A204.1 (cell line): ENCODE measurements around the gene SOX9.
"Not testable (repeated sequence)": the region's sequence is repeated elsewhere in the genome, so short reads cannot be mapped to it uniquely, and the experiment has no call there.

ENCODE experiments used
- FAIRE-seq: peaks from 2 replicates; lab custom pipeline; 2012; peaks lifted over from hg19 to GRCh38; lab: Jason Lieb, UNC

SOX9 gene

GRCh38 chr17:72126575-72127486 is 6.0 kb downstream of the SOX9 start:
- FAIRE-seq: peak; percentile 59

GRCh38 chr17:72128039-72128438 is 7.2 kb downstream of the SOX9 start:
- FAIRE-seq: no peak

- no peak for FAIRE-seq
These were observed 14.0 kb downstream of the SOX9 start for GRCh38 chr17:72134608-72135394.

- no peak for FAIRE-seq
These were observed 14.9 kb downstream of the SOX9 start for GRCh38 chr17:72135546-72136325.

GRCh38 chr17:72136692-72137091 is 15.9 kb downstream of the SOX9 start:
- FAIRE-seq: no peak

GRCh38 chr17:72137161-72137560 is 16.3 kb downstream of the SOX9 start:
- FAIRE-seq: no peak

GRCh38 chr17:72139212-72139611 is 18.4 kb downstream of the SOX9 start:
- FAIRE-seq: no peak

- FAIRE-seq: no peak
These were observed 20.5 kb downstream of the SOX9 start for GRCh38 chr17:72141336-72141735.

- not testable (repeated sequence) for FAIRE-seq
These were observed 21.3 kb downstream of the SOX9 start for GRCh38 chr17:72142097-72142496.

GRCh38 chr17:72142614-72143013 is 21.8 kb downstream of the SOX9 start:
- FAIRE-seq: no peak

- no peak for FAIRE-seq
These were observed 22.4 kb downstream of the SOX9 start for GRCh38 chr17:72143245-72143644.

- FAIRE-seq: no peak
These were observed 23.3 kb downstream of the SOX9 start for GRCh38 chr17:72144101-72144500.

- FAIRE-seq: no peak
These were observed 24.7 kb downstream of the SOX9 start for GRCh38 chr17:72145562-72145961.

- FAIRE-seq: no peak
These were observed 25.1 kb downstream of the SOX9 start for GRCh38 chr17:72145962-72146361.

- no peak for FAIRE-seq
These were observed 25.6 kb downstream of the SOX9 start for GRCh38 chr17:72146371-72146770.

GRCh38 chr17:72150632-72151460 is 30.0 kb downstream of the SOX9 start:
- FAIRE-seq: no peak

GRCh38 chr17:72151565-72152386 is 31.0 kb downstream of the SOX9 start:
- no peak for FAIRE-seq

- FAIRE-seq: no peak
These were observed 31.6 kb downstream of the SOX9 start for GRCh38 chr17:72152387-72152929.

- FAIRE-seq: no peak
These were observed 38.4 kb downstream of the SOX9 start for GRCh38 chr17:72158895-72159885.
